ENCODE results near the gene FILIP1L.
"Not testable (repeated sequence)": the region's sequence is repeated elsewhere in the genome, so short reads cannot be mapped to it uniquely, and the experiment has no call there.

Gene FILIP1L

DNA sequence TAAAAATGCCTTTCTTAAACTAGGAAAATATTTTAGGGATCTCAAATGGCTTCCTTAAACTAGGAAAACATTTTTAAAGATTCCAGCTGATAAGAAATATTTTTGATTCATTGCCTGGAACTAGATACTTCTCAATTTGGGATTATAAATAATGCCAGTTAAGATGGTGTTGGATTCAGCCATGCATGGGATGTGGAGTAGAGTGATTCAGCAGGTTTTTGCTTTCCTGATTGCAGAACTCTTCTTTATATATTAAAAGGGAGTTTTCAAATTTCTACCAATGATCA, 15.6 kb downstream of the FILIP1L start:
- no peak for DNase-seq (ENCODE audit: low read depth)

GRCh38 chr3:100097919-100098783, 16.1 kb downstream of the FILIP1L start:
- no peak for DNase-seq (ENCODE audit: low read depth)

DNA sequence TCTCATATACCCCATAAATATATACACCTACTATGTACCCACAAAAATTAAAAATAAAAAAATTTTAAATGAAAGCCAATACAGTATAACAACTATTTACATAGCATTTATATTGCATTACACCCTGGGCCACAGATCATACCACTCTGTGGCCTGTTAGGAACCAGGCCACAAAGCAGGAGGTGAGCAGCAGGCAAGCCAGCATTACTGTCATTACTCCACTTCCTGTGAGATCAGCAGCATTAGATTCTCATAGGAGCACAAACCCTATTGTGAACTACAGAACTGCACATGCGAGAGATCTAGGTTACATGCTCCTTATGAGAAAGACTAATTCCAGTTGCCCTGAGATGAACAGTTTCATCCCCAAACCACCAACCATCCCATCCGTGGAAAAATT, 17.4 kb downstream of the FILIP1L start:
- DNase-seq (ENCODE audit: low read depth) = no peak

DNA sequence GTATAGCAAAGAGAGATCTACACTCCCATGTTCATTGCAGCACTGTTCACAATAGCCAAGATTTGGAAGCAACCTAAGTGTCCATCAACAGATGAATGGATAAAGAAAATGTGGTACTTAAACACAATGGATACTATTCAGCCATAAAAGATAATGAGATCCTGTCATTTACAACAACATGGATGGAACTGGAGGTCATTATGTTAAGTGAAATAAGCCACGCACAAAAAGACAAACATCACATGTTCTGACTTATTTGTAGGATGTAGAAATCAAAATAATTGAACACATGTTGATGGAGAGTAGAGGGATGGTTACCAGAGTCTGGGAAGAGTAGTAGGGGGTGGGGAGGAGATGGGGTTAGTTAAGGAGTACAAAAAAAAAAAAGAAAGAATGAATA, 18.0 kb downstream of the FILIP1L start:
- DNase-seq (ENCODE audit: low read depth) = not testable (repeated sequence)

DNA sequence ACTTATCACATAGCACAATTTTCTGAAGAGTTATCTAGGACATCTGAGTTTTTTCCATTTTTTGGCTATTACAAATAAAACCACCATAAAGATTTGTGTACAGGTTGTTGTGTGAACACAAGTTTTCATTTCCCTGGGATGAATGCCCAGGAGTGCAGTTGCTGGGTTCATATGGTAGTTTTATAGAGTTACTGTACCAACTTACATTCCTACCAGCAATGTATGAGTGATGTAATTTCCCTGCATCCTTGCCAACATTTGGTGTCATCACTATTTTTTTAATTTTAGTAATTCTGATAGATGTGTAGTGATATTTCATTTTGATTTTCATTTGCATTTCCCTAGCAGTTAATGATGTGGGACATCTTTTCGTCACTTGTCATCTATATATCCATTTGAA, 20.5 kb downstream of the FILIP1L start:
- no peak for DNase-seq (ENCODE audit: low read depth)

GRCh38 chr3:100090669-100091005, 23.7 kb downstream of the FILIP1L start:
- no peak for DNase-seq (ENCODE audit: low read depth)

GRCh38 chr3:100089812-100090668, 24.3 kb downstream of the FILIP1L start:
- DNase-seq (ENCODE audit: low read depth) = no peak

DNA sequence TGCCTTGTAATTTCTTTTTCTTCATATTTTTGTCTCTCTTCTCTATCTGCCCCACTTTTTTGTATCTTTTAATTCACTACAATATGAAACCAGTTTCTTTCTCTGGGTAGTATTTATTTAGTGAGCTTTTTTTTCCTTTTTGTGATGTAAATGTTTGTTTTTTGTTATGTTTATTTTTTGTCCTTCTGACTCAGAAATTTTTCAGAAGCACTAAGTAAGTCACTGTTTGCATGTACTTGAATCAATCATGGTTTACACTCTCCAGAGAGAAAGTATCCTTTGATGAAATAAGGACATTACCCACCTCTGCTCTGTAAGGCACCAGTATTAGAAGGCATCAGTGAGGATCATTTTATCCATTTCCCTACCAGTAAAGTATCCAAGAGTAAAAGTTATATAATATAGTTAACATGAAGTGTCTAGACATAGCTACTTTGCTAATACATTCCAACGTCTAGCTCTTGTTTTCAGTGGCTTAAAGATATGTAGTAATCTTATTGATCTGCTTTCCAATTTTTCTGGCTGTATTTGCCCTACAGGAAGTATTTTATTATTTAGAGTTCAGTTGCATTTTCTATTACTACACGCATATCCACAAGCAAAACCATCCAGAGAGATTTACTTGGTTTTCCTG, 25.4 kb downstream of the FILIP1L start:
- DNase-seq (ENCODE audit: low read depth) = no peak

DNA sequence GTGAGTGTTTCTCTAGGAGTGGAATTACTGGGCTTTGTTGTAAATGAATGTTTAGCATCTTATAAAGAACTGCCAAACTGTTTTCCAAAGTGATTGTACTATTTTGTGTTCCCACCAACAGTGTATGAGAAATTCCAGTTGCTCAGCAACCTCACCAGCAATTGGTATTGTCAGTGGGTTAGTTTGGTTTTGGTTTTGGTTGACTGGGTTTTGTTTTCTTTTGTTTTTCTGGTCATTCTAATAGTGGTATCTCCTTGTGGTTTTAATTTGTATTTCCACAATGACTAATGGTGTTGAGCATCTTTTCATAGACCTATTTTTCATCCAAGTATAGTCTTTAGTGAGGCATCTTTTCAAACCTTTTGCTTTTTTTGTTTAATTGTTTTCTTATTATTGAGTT, 27.1 kb downstream of the FILIP1L start:
- no peak for DNase-seq (ENCODE audit: low read depth)

DNA sequence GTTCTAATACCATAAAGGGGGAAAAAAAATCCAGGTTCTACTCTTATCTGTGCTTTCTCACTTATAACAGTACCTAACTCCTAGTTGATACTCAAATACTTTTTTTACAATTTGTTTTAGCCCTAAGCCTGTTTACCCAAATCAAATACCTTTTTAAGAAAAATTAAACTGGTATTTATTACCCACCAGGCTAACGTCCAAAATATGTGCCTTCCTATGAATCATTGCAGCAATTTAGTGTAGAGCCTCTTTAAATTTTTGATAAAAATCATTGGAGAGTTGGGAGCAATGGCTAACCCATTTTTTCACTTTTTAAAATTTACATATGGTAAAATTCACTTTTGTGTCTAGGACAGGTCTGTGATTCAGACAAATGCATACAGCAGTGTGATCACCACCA, 27.9 kb downstream of the FILIP1L start:
- no peak for DNase-seq (ENCODE audit: low read depth)

- no peak for DNase-seq (ENCODE audit: low read depth)
These were observed 30.0 kb downstream of the FILIP1L start for GRCh38 chr3:100084100-100084806.

DNA sequence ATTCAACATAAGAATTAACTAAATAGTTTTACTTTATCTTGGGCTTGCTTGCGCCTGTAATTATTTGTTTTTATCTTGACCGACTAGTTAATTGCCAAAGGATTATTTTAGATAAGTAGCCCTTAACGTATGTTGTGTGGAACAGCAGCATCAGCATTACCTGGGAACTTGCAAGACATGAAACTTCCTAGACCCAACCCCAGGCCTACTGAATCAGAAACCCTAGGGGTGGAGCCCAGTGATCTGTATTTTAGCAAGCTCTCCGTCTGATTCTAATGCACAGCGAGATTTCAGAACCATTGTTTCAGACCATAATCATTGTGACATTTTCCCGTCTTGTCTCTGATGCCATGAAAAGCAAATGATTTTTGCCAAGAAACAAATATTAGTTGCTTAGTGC, 31.1 kb downstream of the FILIP1L start:
- DNase-seq (ENCODE audit: low read depth) = no peak

DNA sequence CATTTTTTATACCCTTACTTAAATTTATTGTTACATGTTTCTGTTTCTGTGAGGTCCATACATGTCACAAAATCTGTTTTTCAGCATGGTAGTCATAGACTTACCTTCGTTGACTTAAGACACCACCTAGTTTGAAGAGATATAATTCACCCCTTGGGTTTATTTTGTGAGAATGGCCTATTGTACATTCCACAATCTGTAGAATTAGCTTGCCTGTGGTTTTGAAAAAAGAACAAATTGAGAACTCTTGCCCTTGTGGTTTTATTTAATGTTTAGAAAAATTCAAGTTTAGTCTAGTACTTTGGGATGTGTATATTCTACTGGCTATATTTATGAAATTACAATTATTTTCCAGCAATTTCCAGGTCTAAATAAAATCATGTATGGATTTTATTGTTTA, 31.6 kb downstream of the FILIP1L start:
- DNase-seq (ENCODE audit: low read depth) = no peak

GRCh38 chr3:100081986-100082692, 32.2 kb downstream of the FILIP1L start:
- no peak for DNase-seq (ENCODE audit: low read depth)

- DNase-seq (ENCODE audit: low read depth) = no peak
These were observed 33.0 kb downstream of the FILIP1L start for GRCh38 chr3:100081311-100081710.

GRCh38 chr3:100080573-100080972, 33.7 kb downstream of the FILIP1L start:
- DNase-seq (ENCODE audit: low read depth) = no peak

DNA sequence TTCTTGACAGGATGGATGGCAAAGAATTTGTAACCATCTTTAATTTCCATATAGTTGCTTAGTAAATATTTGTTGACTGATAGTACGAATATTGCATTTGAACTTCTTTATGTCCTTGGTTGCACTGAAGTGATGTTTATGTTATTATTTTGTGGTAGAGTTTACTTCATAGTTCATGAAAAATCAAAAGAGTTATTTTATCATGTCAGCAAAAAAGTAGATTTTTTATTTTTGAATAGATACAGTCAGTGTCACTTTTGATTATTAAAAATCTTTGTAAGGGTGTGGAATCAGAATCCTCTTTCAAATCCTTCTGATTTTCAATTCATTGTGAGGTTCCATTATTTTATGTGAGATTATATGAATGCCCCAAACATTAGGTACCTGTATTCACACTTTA, 35.0 kb downstream of the FILIP1L start:
- DNase-seq (ENCODE audit: low read depth) = no peak

DNA sequence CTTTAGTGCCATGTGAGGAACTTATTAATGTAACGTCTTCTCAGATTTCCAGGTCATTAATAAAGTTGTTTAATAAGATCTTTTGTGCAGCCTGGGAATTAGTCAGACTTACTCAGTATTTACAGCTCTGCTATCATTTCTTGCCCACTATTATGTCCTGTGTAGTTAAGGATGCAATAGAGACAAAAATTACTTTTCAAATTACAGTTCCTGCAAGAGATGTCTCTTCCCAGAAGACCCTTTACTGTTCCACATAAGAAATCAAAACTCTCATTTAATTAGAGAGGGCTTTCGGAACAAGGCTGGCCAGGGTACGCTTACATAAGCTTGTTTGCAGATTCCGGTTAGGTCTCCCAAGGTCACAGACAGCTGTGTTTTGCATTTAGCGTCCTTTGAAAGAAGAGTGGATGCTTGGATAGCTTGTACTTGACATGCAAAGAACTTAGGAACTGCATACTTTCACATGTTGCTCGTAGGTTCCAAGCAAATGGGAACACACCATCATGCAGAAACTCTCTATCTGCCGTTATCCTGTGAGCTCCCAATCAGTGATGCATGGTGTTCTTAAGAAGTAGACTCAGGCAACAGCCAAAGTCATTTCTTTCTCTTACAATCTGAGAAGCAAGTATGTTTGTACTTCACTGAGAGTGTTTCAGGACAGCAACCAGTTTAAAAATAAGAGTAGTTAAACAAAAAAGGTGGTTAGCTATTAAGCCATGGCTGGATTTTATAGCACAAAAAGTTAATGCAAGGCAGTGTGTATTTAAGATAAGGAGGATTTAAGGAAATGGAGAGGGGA, 37.4 kb downstream of the FILIP1L start:
- DNase-seq (ENCODE audit: low read depth) = no peak

DNA sequence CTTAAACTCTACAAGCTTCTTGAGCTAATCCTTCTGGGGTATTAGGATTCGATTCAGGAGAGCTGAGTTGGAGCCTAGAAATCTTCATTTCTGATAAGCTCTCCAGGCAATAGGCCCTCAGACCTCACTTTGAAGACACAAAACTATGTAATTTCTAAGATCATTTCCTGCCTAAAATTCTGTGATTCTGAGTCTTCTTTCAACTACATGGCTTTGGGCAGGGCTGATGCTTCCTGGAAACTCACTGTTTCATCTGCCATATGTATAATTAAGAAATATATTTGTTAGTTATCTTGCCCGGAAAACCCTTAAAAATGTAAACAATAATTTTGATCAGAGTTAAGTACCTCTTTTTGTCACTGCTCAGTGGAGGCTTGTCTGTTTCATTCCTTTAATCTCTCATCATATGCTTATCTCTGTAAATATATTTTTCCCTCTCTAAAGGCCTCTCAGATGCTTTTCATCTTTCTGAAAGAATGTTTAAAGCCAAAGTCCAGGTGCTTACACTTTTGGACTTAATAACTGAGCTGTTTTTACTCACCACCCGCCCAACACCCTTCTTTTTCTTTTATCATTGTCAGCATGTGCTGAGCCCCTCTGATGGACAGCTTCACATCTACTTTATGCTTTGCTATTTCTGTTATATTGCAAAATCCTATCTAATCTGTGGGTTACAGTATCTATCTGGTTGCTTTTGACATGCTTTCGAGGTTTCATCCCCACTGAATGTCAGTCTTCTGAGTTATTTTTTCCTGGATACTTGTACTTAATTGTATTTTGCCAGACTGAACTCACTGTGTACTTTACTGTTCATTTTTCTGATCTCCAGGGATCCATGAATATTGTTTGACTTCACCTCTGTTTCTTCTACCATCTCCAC, 38.2 kb downstream of the FILIP1L start:
- DNase-seq (ENCODE audit: low read depth) = no peak

- no peak for DNase-seq (ENCODE audit: low read depth)
These were observed 39.1 kb downstream of the FILIP1L start for GRCh38 chr3:100075196-100075595.
